ENCODE measurements around the gene KLF8.

DNA sequence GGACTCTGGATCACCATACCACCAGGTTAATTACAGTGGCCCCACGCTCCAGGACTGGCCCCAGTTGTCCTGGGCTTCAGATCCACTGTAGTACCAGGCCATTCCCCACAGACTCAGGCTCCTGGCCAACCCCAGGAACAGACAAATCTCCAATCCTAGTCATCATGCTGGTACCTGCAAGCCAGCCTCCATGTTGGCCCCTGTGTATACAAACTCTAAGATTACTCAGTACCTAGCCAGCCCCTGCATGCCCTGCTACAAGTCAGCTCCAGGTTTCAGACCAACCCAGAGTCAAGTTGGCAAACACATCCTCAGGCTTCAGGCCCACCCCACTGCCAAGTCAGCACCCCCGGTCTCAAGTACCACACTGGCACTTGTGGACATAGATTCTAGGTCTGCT lies 85.9 kb downstream of the KLF8 start:
- no peak for TF ChIP-seq EZH2 (IDR thresholded peaks at IDR 0.05; ENCODE audit: insufficient read depth, poor library complexity, severe bottlenecking)
- TF ChIP-seq EZH2phosphoT487 (IDR thresholded peaks at IDR 0.05; ENCODE audit: insufficient read depth, low read depth) = no peak

Data from GM23248 (cell line).